ENCODE results near the gene ENAH. TPM values are rescaled to one million over a fixed set of nuclear protein-coding genes. Genes with fewer than 3 reads are reported as not detected.

Gene ENAH
- total and polyA plus RNA-seq, 2 experiments from 2014 or later, result 109 to 184 TPM

- no peak overlapping the region for H3K4me2 ChIP-seq
- TF ChIP-seq CREB1 (CRISPR knock-in tag; IDR thresholded peaks at IDR 0.05; ENCODE audit: low read depth) (no peak), CTCF (conservative IDR thresholded peaks at IDR 0.05; ENCODE audit: low read depth in 2 of 2) (peak; percentile 46 to 72)
- no peaks in the 10 kb centered on the region for H3K9me2 ChIP-seq (ENCODE audit: insufficient read depth)
Observed at GRCh38 chr1:225451840-225452515, 200.9 kb downstream of the ENAH start.

GRCh38 chr1:225451340-225451739 lies 201.6 kb downstream of the ENAH start:
- DNase-seq (ENCODE audit: low spot score) (no peak), ATAC-seq (no peak)
- Histone ChIP-seq H3K36me3 (ENCODE audit: insufficient read depth) (no peaks in the 10 kb centered on the region), H4K20me1 (replicated peaks; ENCODE audit: insufficient read depth) (no peaks in the 10 kb centered on the region), H3K4me2 (no peak overlapping the region), H3F3A (replicated peaks; ENCODE audit: low read depth) (no peaks in the 10 kb centered on the region), H2AFZ (peak overlapping the region; percentile 81; the same call in 1 of the 2 replicates), H3K79me2 (replicated peaks; ENCODE audit: insufficient read depth) (no peaks in the 10 kb centered on the region), H3K4me1 (ENCODE audit: insufficient read depth) (peaks cover 10% of the 10 kb centered on the region), H3K27me3 (ENCODE audit: insufficient read depth) (no peaks in the 10 kb centered on the region), H3K27ac (ENCODE audit: low read depth) (no peak overlapping the region), H3K9me2 (ENCODE audit: insufficient read depth) (no peaks in the 10 kb centered on the region), H3K4me3 (no peak overlapping the region)
- H3K4me3 Mint-ChIP-seq, result no peak overlapping the region
- TF ChIP-seq, protein P1, sequence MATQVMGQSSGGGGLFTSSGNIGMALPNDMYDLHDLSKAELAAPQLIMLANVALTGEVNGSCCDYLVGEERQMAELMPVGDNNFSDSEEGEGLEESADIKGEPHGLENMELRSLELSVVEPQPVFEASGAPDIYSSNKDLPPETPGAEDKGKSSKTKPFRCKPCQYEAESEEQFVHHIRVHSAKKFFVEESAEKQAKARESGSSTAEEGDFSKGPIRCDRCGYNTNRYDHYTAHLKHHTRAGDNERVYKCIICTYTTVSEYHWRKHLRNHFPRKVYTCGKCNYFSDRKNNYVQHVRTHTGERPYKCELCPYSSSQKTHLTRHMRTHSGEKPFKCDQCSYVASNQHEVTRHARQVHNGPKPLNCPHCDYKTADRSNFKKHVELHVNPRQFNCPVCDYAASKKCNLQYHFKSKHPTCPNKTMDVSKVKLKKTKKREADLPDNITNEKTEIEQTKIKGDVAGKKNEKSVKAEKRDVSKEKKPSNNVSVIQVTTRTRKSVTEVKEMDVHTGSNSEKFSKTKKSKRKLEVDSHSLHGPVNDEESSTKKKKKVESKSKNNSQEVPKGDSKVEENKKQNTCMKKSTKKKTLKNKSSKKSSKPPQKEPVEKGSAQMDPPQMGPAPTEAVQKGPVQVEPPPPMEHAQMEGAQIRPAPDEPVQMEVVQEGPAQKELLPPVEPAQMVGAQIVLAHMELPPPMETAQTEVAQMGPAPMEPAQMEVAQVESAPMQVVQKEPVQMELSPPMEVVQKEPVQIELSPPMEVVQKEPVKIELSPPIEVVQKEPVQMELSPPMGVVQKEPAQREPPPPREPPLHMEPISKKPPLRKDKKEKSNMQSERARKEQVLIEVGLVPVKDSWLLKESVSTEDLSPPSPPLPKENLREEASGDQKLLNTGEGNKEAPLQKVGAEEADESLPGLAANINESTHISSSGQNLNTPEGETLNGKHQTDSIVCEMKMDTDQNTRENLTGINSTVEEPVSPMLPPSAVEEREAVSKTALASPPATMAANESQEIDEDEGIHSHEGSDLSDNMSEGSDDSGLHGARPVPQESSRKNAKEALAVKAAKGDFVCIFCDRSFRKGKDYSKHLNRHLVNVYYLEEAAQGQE (IDR thresholded peaks at IDR 0.05; ENCODE audit: unreplicated experiment), result no peak
- TF ChIP-seq STAT1 (IDR thresholded peaks at IDR 0.05; ENCODE audit: unreplicated experiment), result no peak
- no peak for TF ChIP-seq POLR2AphosphoS5 (IDR thresholded peaks at IDR 0.05; ENCODE audit: low read depth)
- no peak for TF ChIP-seq ZNF114 (CRISPR knock-in tag; IDR thresholded peaks at IDR 0.05)
- TF ChIP-seq, protein P2, sequence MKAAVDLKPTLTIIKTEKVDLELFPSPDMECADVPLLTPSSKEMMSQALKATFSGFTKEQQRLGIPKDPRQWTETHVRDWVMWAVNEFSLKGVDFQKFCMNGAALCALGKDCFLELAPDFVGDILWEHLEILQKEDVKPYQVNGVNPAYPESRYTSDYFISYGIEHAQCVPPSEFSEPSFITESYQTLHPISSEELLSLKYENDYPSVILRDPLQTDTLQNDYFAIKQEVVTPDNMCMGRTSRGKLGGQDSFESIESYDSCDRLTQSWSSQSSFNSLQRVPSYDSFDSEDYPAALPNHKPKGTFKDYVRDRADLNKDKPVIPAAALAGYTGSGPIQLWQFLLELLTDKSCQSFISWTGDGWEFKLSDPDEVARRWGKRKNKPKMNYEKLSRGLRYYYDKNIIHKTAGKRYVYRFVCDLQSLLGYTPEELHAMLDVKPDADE (IDR thresholded peaks at IDR 0.05), result no peak
- no peak for TF ChIP-seq CREB1 (CRISPR knock-in tag; IDR thresholded peaks at IDR 0.05; ENCODE audit: low read depth)
- no peak for TF ChIP-seq NANOG (IDR thresholded peaks at IDR 0.05; ENCODE audit: borderline replicate concordance)
- no peaks in the 10 kb centered on the region for H3K36me3 Mint-ChIP-seq (ENCODE audit: low read depth)
- H3K9me3 Mint-ChIP-seq, result peaks cover 3% of the 10 kb centered on the region; the same call in 2 of the 3 replicates
- H3K27ac Mint-ChIP-seq, result no peak overlapping the region
- peaks cover 5% of the 10 kb centered on the region for H3K27me3 Mint-ChIP-seq (ENCODE audit: insufficient read depth, low read depth, poor library complexity)
- peaks cover 17% of the 10 kb centered on the region for H3K4me1 Mint-ChIP-seq

More at GRCh38 chr1:225451840-225452515, 200.9 kb downstream of the ENAH start:
- peaks cover 3% of the 10 kb centered on the region for H3K4me1 ChIP-seq (ENCODE audit: insufficient read depth)
- no peaks in the 10 kb centered on the region for H3K36me3 ChIP-seq (ENCODE audit: insufficient read depth)
- H3K4me3 Mint-ChIP-seq, result no peak overlapping the region
- peaks cover 5% of the 10 kb centered on the region for H3K27me3 Mint-ChIP-seq (ENCODE audit: insufficient read depth, low read depth, poor library complexity)
- no peaks in the 10 kb centered on the region for H4K20me1 ChIP-seq (replicated peaks; ENCODE audit: insufficient read depth)
- ATAC-seq, result peak; percentile 43
- DNase-seq (ENCODE audit: low spot score), result peak; percentile 50
- H3K27ac Mint-ChIP-seq, result no peak overlapping the region
- H2AFZ ChIP-seq, result peak overlapping the region; percentile 81; the same call in 1 of the 2 replicates
- no peaks in the 10 kb centered on the region for H3K79me2 ChIP-seq (replicated peaks; ENCODE audit: insufficient read depth)
- peaks cover 10% of the 10 kb centered on the region for H3K4me1 Mint-ChIP-seq
- no peaks in the 10 kb centered on the region for H3F3A ChIP-seq (replicated peaks; ENCODE audit: low read depth)
- H3K27me3 ChIP-seq (ENCODE audit: insufficient read depth), result no peaks in the 10 kb centered on the region
- H3K4me3 ChIP-seq, result no peak overlapping the region
- peaks cover 5% of the 10 kb centered on the region for H3K9me3 Mint-ChIP-seq
- H3K36me3 Mint-ChIP-seq (ENCODE audit: low read depth), result no peaks in the 10 kb centered on the region
- H3K27ac ChIP-seq (ENCODE audit: low read depth), result no peak overlapping the region
